H1 (cell line): ENCODE results near the gene FLCN. TPM values are rescaled to one million over a fixed set of nuclear protein-coding genes. Genes with fewer than 3 reads are reported as not detected.

Source experiments
- CTCF ChIA-PET: fragments of 300-600 bp; sonication (Branson Sonifier 250); formaldehyde crosslinking; loops from one replicate; lab custom pipeline; 2021; ENCODE audit not compliant: partially characterized antibody; lab: Charles Lee
- POLR2A ChIA-PET: fragments of 300-600 bp; sonication (Branson Sonifier 250); formaldehyde crosslinking; loops from one replicate; lab custom pipeline; 2021; ENCODE audit warnings: inconsistent platforms; ENCODE audit not compliant: partially characterized antibody; lab: Charles Lee
- DNase-seq, 2 experiments: peaks; one replicate each; pipeline versions ENCODE4 v3.0.0 to v3.0.0-alpha.2; 2010 to 2022; ENCODE audit warnings: low spot score in 2 of 2, low read depth in 1 of 2, mixed read lengths in 1 of 2
- FAIRE-seq: peaks from 2 replicates; lab custom pipeline; 2011; peaks lifted over from hg19 to GRCh38; lab: Jason Lieb, UNC
- H2AFZ ChIP-seq: 2 replicates; pipeline ENCODE4 v1.8.1; 2012; ENCODE audit warnings: low read length, inconsistent platforms
- H2AK5ac ChIP-seq: 2 replicates; pipeline ENCODE4 v1.6.1; 2013; ENCODE audit warnings: low read depth, low read length
- H2BK120ac ChIP-seq: replicated peaks from 2 replicates; pipeline ENCODE3; 2013; ENCODE audit warnings: low read depth, low read length, inconsistent platforms
- H2BK12ac ChIP-seq: 2 replicates; pipeline ENCODE4 v1.6.1; 2013; ENCODE audit warnings: low read depth, low read length
- H2BK15ac ChIP-seq: 2 replicates; pipeline ENCODE4 v1.6.1; 2013; ENCODE audit warnings: low read length
- H2BK20ac ChIP-seq: 2 replicates; pipeline ENCODE4 v1.6.1; 2013; ENCODE audit warnings: low read length
- H2BK5ac ChIP-seq: 2 replicates; pipeline ENCODE4 v1.6.1; 2013; ENCODE audit warnings: low read depth, low read length
- H3K14ac ChIP-seq: 2 replicates; pipeline ENCODE4 v1.6.1; 2013; ENCODE audit warnings: inconsistent platforms; ENCODE audit not compliant: insufficient read length
- H3K18ac ChIP-seq: 2 replicates; pipeline ENCODE4 v1.6.1; 2013; ENCODE audit warnings: low read length; ENCODE audit errors: extremely low read depth
- H3K23ac ChIP-seq: 2 replicates; pipeline ENCODE4 v1.6.1; 2013; ENCODE audit warnings: inconsistent platforms; ENCODE audit not compliant: insufficient read length
- H3K23me2 ChIP-seq: 2 replicates; pipeline ENCODE4 v1.6.1; 2013; ENCODE audit warnings: low read depth, low read length
- H3K27ac ChIP-seq: 2 replicates; pipeline ENCODE4 v1.6.1; 2011; ENCODE audit warnings: low read depth, low read length, inconsistent platforms
- H3K27me3 ChIP-seq, 4 experiments: replicated peaks in 1 of 4; 1 replicate in 1 of 4; 2 replicates in 3 of 4; pipeline versions ENCODE4 v1.6.1 to v1.8.1; 2011 to 2013; ENCODE audit warnings: low read length in 3 of 4, mild to moderate bottlenecking in 3 of 4, inconsistent platforms in 2 of 4, mixed read lengths in 2 of 4, moderate library complexity in 1 of 4; ENCODE audit not compliant: control insufficient read depth in 3 of 4, insufficient read depth in 3 of 4; ENCODE audit errors: extremely low read depth in 1 of 4
- H3K36me3 ChIP-seq, 4 experiments: 2 replicates each; pipeline versions ENCODE4 v1.6.1 to v1.8.1; 2011 to 2013; ENCODE audit warnings: mild to moderate bottlenecking in 4 of 4, low read length in 3 of 4, moderate library complexity in 2 of 4, control low read depth in 1 of 4, inconsistent platforms in 1 of 4; ENCODE audit not compliant: insufficient read depth in 4 of 4, control insufficient read depth in 2 of 4
- H3K4ac ChIP-seq: replicated peaks from 2 replicates; pipeline ENCODE3; 2013; ENCODE audit warnings: low read length, low read depth, mixed read lengths, inconsistent platforms; ENCODE audit not compliant: insufficient read length
- H3K4me1 ChIP-seq, 4 experiments: replicated peaks in 1 of 4; 1 replicate in 1 of 4; 2 replicates in 3 of 4; pipeline versions ENCODE4 v1.6.1 to v1.8.1; 2011 to 2013; ENCODE audit warnings: low read length in 3 of 4, inconsistent platforms in 2 of 4, mixed read lengths in 1 of 4; ENCODE audit not compliant: insufficient read depth in 4 of 4, control insufficient read depth in 3 of 4
- H3K4me2 ChIP-seq, 2 experiments: 2 replicates each; pipeline versions ENCODE4 v1.6.1 to v1.8.1; 2011 to 2013; ENCODE audit warnings: low read depth in 2 of 2, low read length in 2 of 2, control low read depth in 1 of 2, inconsistent platforms in 1 of 2, mild to moderate bottlenecking in 1 of 2; ENCODE audit not compliant: insufficient read depth in 1 of 2
- H3K4me3 ChIP-seq, 4 experiments: fragments of 200-600, 300-600 bp in 1 of 4; sonication (generic), shearing (Covaris generic), sonication (Bioruptor Twin) in 1 of 4; 2 replicates each; pipeline versions ENCODE4 v1.5.1 to v1.8.1; 2011 to 2016; ENCODE audit warnings: low read length in 4 of 4, low read depth in 3 of 4, control low read depth in 2 of 4, inconsistent platforms in 2 of 4, mild to moderate bottlenecking in 2 of 4, mixed read lengths in 1 of 4, moderate library complexity in 1 of 4; ENCODE audit not compliant: insufficient read depth in 2 of 4; ENCODE audit errors: extremely low read depth in 1 of 4
- H3K56ac ChIP-seq: replicated peaks from 2 replicates; pipeline ENCODE3; 2013; ENCODE audit warnings: low read depth, mild to moderate bottlenecking, mixed read lengths, low read length, inconsistent platforms; ENCODE audit not compliant: insufficient read length
- H3K79me1 ChIP-seq: 2 replicates; pipeline ENCODE4 v1.6.1; 2013; ENCODE audit warnings: low read depth, low read length, control low read depth
- H3K79me2 ChIP-seq, 2 experiments: 2 replicates each; pipeline versions ENCODE4 v1.6.1 to v1.8.1; 2012 to 2013; ENCODE audit warnings: low read length in 2 of 2, mild to moderate bottlenecking in 2 of 2, inconsistent platforms in 1 of 2; ENCODE audit not compliant: insufficient read depth in 2 of 2, control insufficient read depth in 1 of 2
- H3K9ac ChIP-seq, 4 experiments: replicated peaks in 1 of 4; 1 replicate in 1 of 4; 2 replicates in 3 of 4; pipeline versions ENCODE4 v1.6.1 to v1.8.1; 2011 to 2013; ENCODE audit warnings: low read depth in 3 of 4, low read length in 3 of 4, control low read depth in 2 of 4, mild to moderate bottlenecking in 2 of 4, moderate library complexity in 2 of 4, inconsistent platforms in 1 of 4; ENCODE audit errors: extremely low read depth in 1 of 4
- H3K9me3 ChIP-seq, 2 experiments: 2 replicates each; pipeline versions ENCODE4 v1.6.1 to v1.8.1; 2012 to 2013; ENCODE audit warnings: mild to moderate bottlenecking in 2 of 2, moderate library complexity in 2 of 2, control low read depth in 1 of 2, inconsistent platforms in 1 of 2, low read depth in 1 of 2, low read length in 1 of 2, mixed read lengths in 1 of 2; ENCODE audit not compliant: insufficient read depth in 2 of 2
- H4K20me1 ChIP-seq, 2 experiments: replicated peaks in 1 of 2; 2 replicates each; pipeline versions ENCODE3 to v1.8.1; 2011 to 2013; ENCODE audit warnings: inconsistent platforms in 2 of 2, low read length in 2 of 2, mild to moderate bottlenecking in 1 of 2; ENCODE audit not compliant: insufficient read depth in 2 of 2, control insufficient read depth in 1 of 2
- H4K5ac ChIP-seq: 2 replicates; pipeline ENCODE4 v1.6.1; 2013; ENCODE audit warnings: low read length, low read depth, mixed read lengths, inconsistent platforms; ENCODE audit not compliant: insufficient read length
- H4K8ac ChIP-seq: 2 replicates; pipeline ENCODE4 v1.8.0; 2013; ENCODE audit warnings: mild to moderate bottlenecking, moderate library complexity, low read length, inconsistent platforms; ENCODE audit not compliant: insufficient read depth; ENCODE audit errors: extremely low read depth
- H4K91ac ChIP-seq: replicated peaks from 2 replicates; pipeline ENCODE3; 2013; ENCODE audit warnings: low read length, mixed read lengths, inconsistent platforms; ENCODE audit not compliant: insufficient read length
- CREB1 ChIP-seq: IDR thresholded peaks from 2 replicates; pipeline ENCODE4 v1.6.1; 2012; ENCODE audit warnings: inconsistent platforms
- CTCF ChIP-seq, 3 experiments: IDR thresholded peaks; 1 replicate in 2 of 3; 2 replicates in 1 of 3; pipeline versions ENCODE4 v1.5.1 to v1.6.1; 2011; ENCODE audit warnings: low read length in 3 of 3, mild to moderate bottlenecking in 3 of 3, inconsistent platforms in 2 of 3, low read depth in 1 of 3, moderate library complexity in 1 of 3; ENCODE audit not compliant: insufficient read depth in 1 of 3; ENCODE audit errors: control extremely low read depth in 1 of 3
- JUN ChIP-seq: IDR thresholded peaks from 2 replicates; pipeline ENCODE4 v1.6.1; 2011; ENCODE audit warnings: low read depth, mild to moderate bottlenecking, improper control_type of control experiment, low read length
- POLR2AphosphoS5 ChIP-seq: IDR thresholded peaks from 2 replicates; pipeline ENCODE4 v1.6.1; 2011; ENCODE audit warnings: low read depth, low read length
- POU5F1 ChIP-seq: IDR thresholded peaks from 2 replicates; pipeline ENCODE4 v1.6.1; 2011; ENCODE audit warnings: low read depth, mild to moderate bottlenecking, low read length, moderate library complexity
- SIX5 ChIP-seq: IDR thresholded peaks from 2 replicates; pipeline ENCODE4 v1.6.1; 2011; ENCODE audit warnings: mild to moderate bottlenecking, low read depth, low read length
- USF2 ChIP-seq: IDR thresholded peaks from 2 replicates; pipeline ENCODE4 v1.6.1; 2011; ENCODE audit warnings: low read length, improper control_type of control experiment
- WGBS, 2 experiments: shearing (Covaris generic) in 1 of 2; methylation state at CpG; one replicate each; pipeline versions ENCODE4 v1.1.6 to v1.1.7; 2013 to 2015; ENCODE audit warnings: low lambda C conversion rate in 2 of 2, mixed read lengths in 2 of 2, inconsistent platforms in 1 of 2, low coverage in 1 of 2, missing lambda C conversion rate in 1 of 2; ENCODE audit not compliant: insufficient replicate concordance in 2 of 2, insufficient coverage in 1 of 2, insufficient read length in 1 of 2; ENCODE audit errors: extremely low coverage in 1 of 2, missing lambda C conversion rate in 1 of 2; 5-methylcytosine and 5-hydroxymethylcytosine counted together
- polyA plus RNA-seq, 7 experiments: library from polyadenylated mRNA; depleted of rRNA in 3 of 7; stranded (reverse) in 5 of 7; unstranded in 2 of 7; fragments of >200 nt in 5 of 7; fragments of 200-250 nt in 2 of 7; gene quantifications; 1 replicate in 5 of 7; 2 replicates in 1 of 7; 4 replicates in 1 of 7; pipeline versions ENCODE4 v1.2.1 to v1.2.3, GENCODE V29; 2011 to 2013; ENCODE audit warnings: missing spikeins in 2 of 7, mixed read lengths in 2 of 7
- total RNA-seq: library from RNA; stranded (reverse); fragmentation: NEBNext Ultra II Directional; extraction: Animal tissue kit (Norgen Biotek cat#: 25700); gene quantifications from 2 replicates; pipeline ENCODE4 v1.2.1, GENCODE V29; 2021

The FLCN gene
- total and polyA plus RNA-seq, 2 of the 8 experiments (the other 6 are each of a cell fraction or from before 2014, with no cell fraction given): 15.6 to 34.6 TPM

GRCh38 chr17:17181666-17182597 lies 55.0 kb downstream of the FLCN start:
- POLR2A ChIA-PET: no interaction called here

More at GRCh38 chr17:17181666-17182597, 55.0 kb downstream of the FLCN start:
- no peak overlapping the region for H3K18ac ChIP-seq
- H4K20me1 ChIP-seq: peaks cover 0 to 8% of the 10 kb centered on the region in 2 experiments
- H3K4me2 ChIP-seq: no peak overlapping the region
- FAIRE-seq: no peak
- no peak overlapping the region for H3K4ac ChIP-seq
- no peak overlapping the region for H2BK12ac ChIP-seq
- H2BK15ac ChIP-seq: no peak overlapping the region
- no peak overlapping the region for H2BK5ac ChIP-seq
- CTCF ChIA-PET: interaction anchor here (0.9 to 1.6 kb wide), 2 partner anchors 8 to 40 kb away, joined by 4 to 8 read pairs; no protein-coding TSS in a partner anchor
- no peak overlapping the region for H4K8ac ChIP-seq
- no peaks in the 10 kb centered on the region for H3K79me2 ChIP-seq
- peaks cover 2 to 23% (median 16%) of the 10 kb centered on the region in 4 experiments; a peak in 6 of 8 replicates for H3K36me3 ChIP-seq
- no peak overlapping the region for H3K56ac ChIP-seq
- H2BK20ac ChIP-seq: no peak overlapping the region
- H3K27ac ChIP-seq: no peak overlapping the region
- no peak for DNase-seq
- no peak overlapping the region for H2AK5ac ChIP-seq
- TF ChIP-seq CREB1 (no peak), POLR2AphosphoS5 (no peak), JUN (no peak), USF2 (no peak), CTCF (IDR thresholded peaks at IDR 0.05; ENCODE audit: control extremely low read depth in 1 of 3, insufficient read depth in 1 of 3, low read depth in 1 of 3, low read length in 3 of 3) (no peak), SIX5 (no peak), POU5F1 (no peak)
- no peak overlapping the region for H2AFZ ChIP-seq
- no peak overlapping the region for H3K4me3 ChIP-seq
- no peak overlapping the region for H4K91ac ChIP-seq
- 90% methylated on average over 15 of the region's 15 CpGs; no CpG with 5 or more reads in 1 of the 2 experiments for WGBS, 2 experiments
- H3K79me1 ChIP-seq: no peaks in the 10 kb centered on the region
- H3K27me3 ChIP-seq: no peaks in the 10 kb centered on the region
- H3K9me3 ChIP-seq: no peaks in the 10 kb centered on the region
- H4K5ac ChIP-seq: no peak overlapping the region
- H3K23ac ChIP-seq: no peak overlapping the region
- H2BK120ac ChIP-seq: no peak overlapping the region
- H3K14ac ChIP-seq: no peak overlapping the region
- no peaks in the 10 kb centered on the region for H3K23me2 ChIP-seq
- no peaks in the 10 kb centered on the region for H3K4me1 ChIP-seq
- no peak overlapping the region for H3K9ac ChIP-seq
